Stimulated activated CD4-positive, alpha-beta T cell treated with anti-CD3 and anti-CD28 coated beads, Interleukin-12 subunit alpha, Interleukin-12 subunit beta, amount 100 ng/mL, for 4 hours (primary cell): ENCODE results near the gene IGF2BP3.
"Not testable (repeated sequence)": the region's sequence is repeated elsewhere in the genome, so short reads cannot be mapped to it uniquely, and the experiment has no call there.

Source experiments
- DNase-seq: peaks from one replicate; pipeline ENCODE4 v3.0.0-alpha.2; 2020

Gene IGF2BP3

GRCh38 chr7:23336799-23337283, 133.4 kb downstream of the IGF2BP3 start:
- DNase-seq = no peak

DNA sequence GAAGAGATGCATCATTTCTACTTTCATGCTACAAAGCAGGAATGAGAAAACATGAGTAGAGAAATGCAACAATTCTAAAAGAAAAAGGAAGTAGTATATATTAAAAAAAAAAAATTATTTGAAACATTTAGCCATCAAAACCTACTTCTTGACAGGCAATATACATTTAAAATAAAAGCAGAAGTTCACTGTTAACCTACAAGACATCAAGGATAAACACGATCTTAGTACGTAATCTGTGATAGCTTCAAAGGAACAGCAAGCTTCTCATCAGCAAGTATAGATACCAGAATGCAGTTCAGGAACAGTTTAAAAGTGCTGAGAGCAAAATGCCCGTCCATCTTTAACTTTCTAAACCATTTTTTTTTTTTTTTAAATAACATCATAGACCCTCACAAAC, 134.2 kb downstream of the IGF2BP3 start:
- no peak for DNase-seq

DNA sequence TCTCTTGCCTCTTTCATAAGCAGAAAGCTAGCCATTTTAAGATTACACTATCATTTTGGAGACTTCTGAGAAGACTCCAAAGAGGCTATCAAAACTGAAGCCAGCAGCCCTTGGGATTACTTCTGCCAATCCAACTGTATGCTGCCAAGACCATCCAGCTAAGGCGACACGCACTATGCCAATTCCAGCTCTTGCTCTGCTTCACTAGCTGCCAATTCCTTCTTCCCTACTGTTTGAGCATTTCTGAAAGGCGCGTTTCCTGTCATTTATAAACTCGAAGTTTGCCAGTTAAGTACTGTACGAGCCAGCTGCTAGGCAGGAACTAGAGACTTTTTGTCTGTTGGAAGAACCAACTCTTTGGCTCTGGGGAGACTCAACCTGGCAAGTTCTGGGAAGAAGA, 134.7 kb downstream of the IGF2BP3 start:
- no peak for DNase-seq

- no peak for DNase-seq
Observed at GRCh38 chr7:23335136-23335535, 135.2 kb downstream of the IGF2BP3 start.

GRCh38 chr7:23334482-23335056, 135.7 kb downstream of the IGF2BP3 start:
- no peak for DNase-seq

GRCh38 chr7:23333671-23334246, 136.5 kb downstream of the IGF2BP3 start:
- DNase-seq = no peak

GRCh38 chr7:23332910-23333612, 137.2 kb downstream of the IGF2BP3 start:
- no peak for DNase-seq

- DNase-seq = no peak
Observed at GRCh38 chr7:23332193-23332592, 138.1 kb downstream of the IGF2BP3 start.

GRCh38 chr7:23331132-23331531, 139.2 kb downstream of the IGF2BP3 start:
- no peak for DNase-seq

DNA sequence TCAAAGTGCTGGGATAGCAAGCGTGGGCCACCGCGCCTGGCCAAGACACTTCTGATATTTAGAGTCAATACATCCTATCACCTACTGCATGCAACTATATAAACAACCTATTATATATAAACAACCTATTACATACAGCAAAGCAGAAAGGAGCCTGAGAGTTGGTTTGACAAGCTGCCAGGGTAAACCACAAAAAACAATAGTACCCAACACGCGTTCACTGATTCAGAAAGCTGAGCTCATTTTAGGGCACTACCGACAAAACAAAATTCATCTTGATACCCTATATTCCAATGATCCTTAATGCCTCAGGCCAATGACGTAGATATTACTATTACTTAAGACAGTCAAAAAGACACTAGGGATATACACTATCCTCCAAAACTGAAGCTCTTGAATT, 154.9 kb downstream of the IGF2BP3 start:
- no peak for DNase-seq

DNA sequence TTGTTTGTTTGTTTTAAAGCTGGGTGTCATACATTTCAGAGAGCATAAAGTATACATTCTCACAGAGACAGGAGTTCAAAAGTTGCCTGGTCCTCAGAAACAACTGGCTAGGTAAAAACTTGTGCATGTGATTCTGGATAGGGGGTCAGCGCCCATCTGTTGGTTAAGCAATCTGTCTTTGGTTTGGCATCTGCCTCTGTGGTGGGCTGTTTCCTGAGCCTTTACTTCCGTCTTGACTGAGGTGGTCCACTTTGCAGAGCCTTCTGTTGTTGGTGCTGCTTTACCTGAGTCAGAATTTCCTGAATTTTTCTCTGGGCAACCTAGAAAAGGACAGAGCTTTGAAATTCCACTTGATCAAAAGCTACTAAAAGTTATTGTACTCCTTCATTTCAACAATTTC, 158.2 kb downstream of the IGF2BP3 start:
- DNase-seq = not testable (repeated sequence)

DNA sequence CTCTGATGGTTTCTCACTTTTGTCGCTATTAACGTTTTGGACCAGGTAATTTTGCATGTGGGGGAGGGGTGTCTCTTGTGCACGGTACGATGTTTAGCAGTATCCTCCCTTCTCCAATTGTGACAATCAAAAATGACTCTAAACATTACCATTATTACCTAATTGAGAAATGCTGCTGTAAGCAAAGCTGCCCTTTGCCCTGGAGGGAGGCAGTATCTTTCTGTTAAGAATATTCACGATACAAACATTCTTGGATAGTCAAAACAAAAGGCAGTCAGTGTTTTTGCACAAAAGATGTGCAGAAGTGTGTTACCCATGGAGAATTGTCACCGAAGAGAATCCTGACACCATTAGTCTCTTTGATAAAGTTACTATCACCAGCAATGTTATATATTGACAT, 161.5 kb downstream of the IGF2BP3 start:
- no peak for DNase-seq

DNA sequence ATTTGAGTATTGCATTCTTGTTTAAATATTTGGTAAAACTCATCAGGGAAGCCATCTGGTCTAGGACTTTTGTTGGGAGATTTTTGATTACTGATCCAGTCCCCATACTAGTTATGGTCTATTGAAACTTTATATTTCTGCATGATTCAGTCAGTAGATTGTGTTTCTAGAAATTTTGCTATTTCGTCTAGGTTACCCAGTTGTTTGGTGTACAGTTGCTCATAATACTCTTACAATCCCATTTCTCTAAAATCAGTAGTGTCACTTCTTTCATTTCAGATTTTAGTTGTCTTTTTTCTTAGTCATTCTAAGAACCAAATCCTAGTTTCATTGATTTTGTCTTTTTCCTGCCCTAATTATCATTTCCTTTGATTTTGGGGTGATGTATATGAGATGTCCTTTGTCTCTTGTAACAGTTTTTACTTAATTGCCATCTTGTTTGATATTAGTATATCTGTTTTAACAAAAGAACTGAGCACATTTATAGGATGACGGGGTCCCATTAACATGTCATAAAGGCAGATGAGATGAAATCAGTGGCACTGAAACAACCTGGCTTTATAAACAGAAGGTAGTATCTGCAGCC, 163.3 kb downstream of the IGF2BP3 start:
- DNase-seq = no peak

DNA sequence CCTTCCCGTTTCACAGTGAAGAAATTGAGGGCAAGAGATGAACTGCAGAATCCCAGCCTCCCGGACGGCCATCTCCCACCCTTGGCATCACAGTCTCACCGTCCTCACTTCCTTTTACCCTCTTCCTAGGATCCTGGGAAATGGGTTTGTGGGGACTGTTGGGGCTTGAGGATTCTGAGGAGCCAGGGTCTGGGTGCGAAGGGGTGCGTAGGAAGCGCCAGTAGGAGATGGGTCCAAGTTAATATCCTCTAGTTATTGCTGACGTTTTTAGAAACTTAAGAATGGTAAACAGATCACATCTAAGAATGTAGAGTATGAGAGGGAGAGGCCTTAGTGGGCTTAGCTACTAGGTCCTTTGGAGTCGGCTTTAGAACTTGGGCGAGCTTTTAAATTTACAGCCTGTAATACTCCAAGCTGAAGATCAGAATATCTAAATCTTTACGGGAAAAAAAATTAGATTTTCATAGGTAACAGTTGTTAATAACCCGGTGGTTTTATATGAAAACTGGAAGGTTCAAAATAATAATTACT, 170.5 kb downstream of the IGF2BP3 start:
- DNase-seq = no peak

DNA sequence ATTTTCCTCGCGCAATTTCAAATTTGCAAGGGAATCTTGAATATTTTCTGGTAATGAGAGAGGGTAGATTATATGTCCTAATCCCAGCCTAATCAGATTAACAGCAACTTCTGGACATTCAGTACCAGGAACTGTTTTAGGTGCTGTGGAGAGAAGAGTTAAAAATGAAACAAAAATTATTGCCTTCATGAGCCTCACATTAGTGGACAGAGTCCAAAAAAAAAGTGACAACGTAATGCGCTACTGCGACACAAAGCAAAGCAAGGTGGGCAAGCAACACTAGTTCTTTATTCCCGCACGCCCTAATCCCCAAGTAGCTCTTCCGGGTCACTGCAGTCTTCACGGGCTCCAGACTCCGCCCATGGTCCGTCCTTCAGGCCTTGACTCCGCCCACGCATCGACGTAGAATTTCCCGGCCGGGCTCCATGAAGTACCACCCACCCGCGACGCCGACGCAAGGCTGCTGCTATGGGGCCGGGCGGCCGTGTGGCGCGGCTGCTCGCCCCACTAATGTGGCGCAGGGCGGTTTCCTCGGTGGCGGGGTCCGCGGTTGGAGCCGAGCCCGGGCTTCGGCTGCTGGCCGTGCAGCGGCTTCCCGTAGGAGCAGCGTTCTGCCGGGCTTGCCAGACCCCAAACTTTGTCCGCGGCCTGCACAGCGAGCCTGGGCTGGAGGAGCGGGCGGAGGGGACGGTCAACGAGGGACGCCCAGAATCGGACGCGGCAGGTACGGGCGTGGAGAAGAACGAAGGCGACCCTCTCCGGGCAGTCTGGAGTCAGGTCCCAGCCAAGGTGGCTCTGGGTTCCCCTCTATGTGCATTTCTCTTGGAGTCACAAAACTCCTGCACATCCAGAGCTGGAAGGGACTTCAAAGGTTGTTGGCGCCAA, 171.2 kb downstream of the IGF2BP3 start, which contains the start of gene MALSU1:
Gene MALSU1 (plus strand): TSS at position 455 of the 885 bp plus-strand sequence. CDS start 14 bp downstream, at position 469.
- peak; percentile 98 for DNase-seq

GRCh38 chr7:23298141-23298881, 172.0 kb downstream of the IGF2BP3 start:
- no peak for DNase-seq

- no peak for DNase-seq
Observed at GRCh38 chr7:23295401-23295697, 174.9 kb downstream of the IGF2BP3 start.

- DNase-seq = no peak
Observed at GRCh38 chr7:23294549-23295400, 175.5 kb downstream of the IGF2BP3 start.

GRCh38 chr7:23293500-23294073, 176.7 kb downstream of the IGF2BP3 start:
- no peak for DNase-seq

DNA sequence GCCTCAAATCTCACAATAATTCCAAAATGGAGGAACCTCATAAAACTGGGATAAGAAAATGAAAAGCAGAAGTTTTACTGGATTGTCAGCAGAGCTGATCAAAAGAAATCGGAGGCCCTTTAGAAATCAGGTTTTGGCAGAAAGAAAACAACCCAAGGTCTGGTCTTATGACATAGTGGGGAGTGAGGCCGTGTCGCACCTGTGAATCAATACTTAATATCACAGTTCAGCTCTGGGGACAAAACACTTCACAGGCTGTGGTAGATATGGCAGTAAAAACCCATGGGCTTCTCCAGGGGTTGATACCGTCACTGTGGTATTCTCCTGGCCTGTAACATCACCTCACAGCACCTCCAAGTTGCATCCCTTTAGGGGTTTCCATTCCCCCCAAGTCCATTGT, 177.7 kb downstream of the IGF2BP3 start:
- DNase-seq = no peak
